Sigmoid colon (tissue), 4 donors: ENCODE results near the gene MBP.

ENCODE experiments used
- EP300 ChIP-seq, 4 donors: sonication (generic); formaldehyde crosslinking; IDR thresholded peaks; one replicate each; pipeline ENCODE4 v1.6.1; 2017; ENCODE audit warnings: antibody characterized with exemption in 4 of 4
- POLR2A ChIP-seq, 2 donors: fragments of 450-650 bp; IDR thresholded peaks; one replicate each; pipeline ENCODE4 v1.6.1; 2016; ENCODE audit warnings: antibody characterized with exemption in 2 of 2, mild to moderate bottlenecking in 2 of 2, moderate library complexity in 2 of 2
- TF ChIP-seq, protein P1 (sequence below), 4 experiments: fragments of 450-650 bp in 3 of 4; fragments of 200-600 bp in 1 of 4; IDR thresholded peaks; one replicate each; pipeline ENCODE4 v1.5.1; 2016 to 2019; ENCODE audit warnings: antibody characterized with exemption in 4 of 4, mild to moderate bottlenecking in 3 of 4, moderate library complexity in 2 of 4

DNA sequence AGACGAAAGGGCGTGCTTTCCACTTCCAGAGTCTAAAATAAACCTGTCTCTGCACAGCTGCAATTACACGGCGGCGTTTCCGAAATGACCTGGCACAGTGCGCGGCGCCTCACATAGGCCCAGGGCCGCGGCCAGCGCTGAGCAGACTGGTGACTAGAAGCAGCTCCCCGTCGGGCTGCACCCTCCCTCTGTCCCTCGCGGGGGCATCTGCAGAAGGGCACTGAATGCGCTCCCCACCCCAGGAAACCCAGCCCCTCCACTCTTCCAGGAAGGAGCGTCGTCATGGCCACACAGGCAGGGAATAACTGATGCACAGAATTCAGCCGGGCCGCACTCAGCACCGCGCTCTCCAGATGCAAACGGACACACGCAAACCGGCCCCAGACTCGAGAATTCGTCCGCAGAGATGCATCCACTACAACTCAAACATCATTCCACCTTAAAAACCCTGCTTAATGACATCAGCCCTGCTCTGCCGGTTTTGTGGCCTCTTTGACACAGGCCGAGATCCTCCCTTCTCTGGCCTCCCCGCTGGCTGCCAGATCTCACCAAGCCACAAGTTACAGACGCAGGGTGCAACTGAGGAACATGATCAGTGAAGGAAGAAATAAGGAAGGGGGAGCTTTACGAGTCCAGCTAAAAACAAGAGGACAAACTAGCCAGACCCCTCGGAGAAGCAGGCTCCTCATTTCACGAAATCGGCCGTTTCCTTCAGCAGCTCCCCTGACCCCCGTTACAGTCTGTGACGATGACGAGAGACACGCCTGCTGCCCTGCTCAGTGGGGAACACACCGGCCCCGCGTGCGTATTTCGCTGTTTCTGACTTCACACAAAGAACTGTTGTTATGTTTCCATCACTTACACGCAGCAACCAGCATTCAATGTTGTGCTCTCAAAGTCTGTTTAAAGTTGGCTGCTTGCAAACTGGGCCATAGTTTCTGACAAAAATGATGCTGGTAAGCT lies 40.2 kb downstream of the MBP start:
- TF ChIP-seq, protein P1, sequence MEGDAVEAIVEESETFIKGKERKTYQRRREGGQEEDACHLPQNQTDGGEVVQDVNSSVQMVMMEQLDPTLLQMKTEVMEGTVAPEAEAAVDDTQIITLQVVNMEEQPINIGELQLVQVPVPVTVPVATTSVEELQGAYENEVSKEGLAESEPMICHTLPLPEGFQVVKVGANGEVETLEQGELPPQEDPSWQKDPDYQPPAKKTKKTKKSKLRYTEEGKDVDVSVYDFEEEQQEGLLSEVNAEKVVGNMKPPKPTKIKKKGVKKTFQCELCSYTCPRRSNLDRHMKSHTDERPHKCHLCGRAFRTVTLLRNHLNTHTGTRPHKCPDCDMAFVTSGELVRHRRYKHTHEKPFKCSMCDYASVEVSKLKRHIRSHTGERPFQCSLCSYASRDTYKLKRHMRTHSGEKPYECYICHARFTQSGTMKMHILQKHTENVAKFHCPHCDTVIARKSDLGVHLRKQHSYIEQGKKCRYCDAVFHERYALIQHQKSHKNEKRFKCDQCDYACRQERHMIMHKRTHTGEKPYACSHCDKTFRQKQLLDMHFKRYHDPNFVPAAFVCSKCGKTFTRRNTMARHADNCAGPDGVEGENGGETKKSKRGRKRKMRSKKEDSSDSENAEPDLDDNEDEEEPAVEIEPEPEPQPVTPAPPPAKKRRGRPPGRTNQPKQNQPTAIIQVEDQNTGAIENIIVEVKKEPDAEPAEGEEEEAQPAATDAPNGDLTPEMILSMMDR (IDR thresholded peaks at IDR 0.05) = no peak
- TF ChIP-seq POLR2A (IDR thresholded peaks at IDR 0.05) (no peak), EP300 (IDR thresholded peaks at IDR 0.05) (no peak)
